ENCODE data around the gene BRD4.

Gene BRD4

GRCh38 chr19:15264061-15264932 is 68.0 kb downstream of the BRD4 start:
- TF ChIP-seq CTCF (conservative IDR thresholded peaks at IDR 0.05; ENCODE audit: low read depth, low read length): peak; percentile 84
- DNase-seq (ENCODE audit: low read depth): no peak
- H3K4me3 ChIP-seq (ENCODE audit: low read length): no peak overlapping the region

DNA sequence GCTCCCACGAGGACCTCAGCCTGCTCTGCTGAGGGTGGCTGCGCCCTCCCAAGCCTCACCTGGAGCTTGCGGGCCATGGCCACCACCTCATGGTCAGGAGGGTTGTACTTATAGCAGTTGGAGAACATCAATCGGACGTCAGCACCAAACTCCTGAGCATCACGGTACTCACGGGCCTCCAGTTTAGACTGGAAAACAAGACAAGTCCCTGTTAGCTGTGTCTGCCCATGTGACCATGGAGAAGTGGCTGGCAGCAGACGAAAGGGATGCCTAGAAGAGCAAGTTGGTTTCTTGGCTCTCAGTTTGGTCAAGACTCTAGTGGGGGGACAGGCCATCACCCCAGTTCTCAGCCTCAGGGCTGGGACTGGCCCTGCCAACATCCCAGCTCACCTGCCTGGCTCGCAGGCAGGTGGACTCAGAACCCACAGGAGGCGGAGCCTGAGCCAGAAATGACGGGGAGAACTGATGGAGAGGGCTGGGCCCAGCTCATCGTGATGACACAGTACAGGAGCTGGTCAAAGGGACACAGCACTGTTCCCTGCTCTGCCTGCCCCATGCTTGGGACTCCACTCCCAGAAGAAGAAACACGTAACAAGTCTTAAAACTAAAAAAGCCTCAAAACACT is 68.9 kb downstream of the BRD4 start:
- H3K4me3 ChIP-seq (ENCODE audit: low read length): no peak overlapping the region
- DNase-seq (ENCODE audit: low read depth): no peak
- no peak for TF ChIP-seq CTCF (conservative IDR thresholded peaks at IDR 0.05; ENCODE audit: low read depth, low read length)

- TF ChIP-seq CTCF (conservative IDR thresholded peaks at IDR 0.05; ENCODE audit: low read depth, low read length): no peak
- DNase-seq (ENCODE audit: low read depth): no peak
Measured at GRCh38 chr19:15262011-15262410, 70.3 kb downstream of the BRD4 start.

GRCh38 chr19:15260939-15261338 is 71.4 kb downstream of the BRD4 start:
- peak; percentile 35 for TF ChIP-seq CTCF (conservative IDR thresholded peaks at IDR 0.05; ENCODE audit: low read depth, low read length)
- no peak overlapping the region for H3K4me3 ChIP-seq (ENCODE audit: low read length)
- no peak for DNase-seq (ENCODE audit: low read depth)

More at GRCh38 chr19:15262011-15262410, 70.3 kb downstream of the BRD4 start:
- no peak overlapping the region for H3K4me3 ChIP-seq (ENCODE audit: low read length)

GRCh38 chr19:15259907-15260306 is 72.4 kb downstream of the BRD4 start:
- no peak for TF ChIP-seq CTCF (conservative IDR thresholded peaks at IDR 0.05; ENCODE audit: low read depth, low read length)
- no peak overlapping the region for H3K4me3 ChIP-seq (ENCODE audit: low read length)
- no peak for DNase-seq (ENCODE audit: low read depth)

GRCh38 chr19:15257782-15258181 is 74.6 kb downstream of the BRD4 start:
- DNase-seq (ENCODE audit: low read depth): no peak
- H3K4me3 ChIP-seq (ENCODE audit: low read length): no peak overlapping the region
- no peak for TF ChIP-seq CTCF (conservative IDR thresholded peaks at IDR 0.05; ENCODE audit: low read depth, low read length)

Data from retinal pigment epithelial cell (primary cell).